HEK293 (cell line): Measurements from ENCODE around the gene DGKG.

ENCODE experiments used
- PRDM1 ChIP-seq: fragments of 450-650 bp; formaldehyde crosslinking; IDR thresholded peaks from 2 replicates; pipeline ENCODE4; 2016; ENCODE audit warnings: missing biosample characterization, missing genetic modification characterization
- ZFP69B ChIP-seq: fragments of 450-650 bp; formaldehyde crosslinking; IDR thresholded peaks from 2 replicates; pipeline ENCODE4 v1.5.1; 2016; ENCODE audit warnings: missing biosample characterization, missing genetic modification characterization
- ZNF221 ChIP-seq: fragments of 450-650 bp; formaldehyde crosslinking; IDR thresholded peaks from 2 replicates; pipeline ENCODE4 v1.5.1; 2017; ENCODE audit warnings: missing biosample characterization, missing genetic modification characterization, borderline replicate concordance
- ZNF423 ChIP-seq: fragments of 450-650 bp; formaldehyde crosslinking; IDR thresholded peaks from 2 replicates; pipeline ENCODE4 v1.5.1; 2016; ENCODE audit warnings: missing biosample characterization, missing genetic modification characterization
- ZNF670 ChIP-seq: fragments of 450-650 bp; formaldehyde crosslinking; IDR thresholded peaks from 2 replicates; pipeline ENCODE4 v1.5.1; 2016; ENCODE audit warnings: missing biosample characterization, missing genetic modification characterization, low read depth
- TF ChIP-seq, protein P1 (sequence below): fragments of 450-650 bp; formaldehyde crosslinking; IDR thresholded peaks from 2 replicates; pipeline ENCODE4 v1.5.1; 2016; ENCODE audit warnings: missing biosample characterization, missing genetic modification characterization
- TF ChIP-seq, protein P2 (sequence below): fragments of 450-650 bp; formaldehyde crosslinking; IDR thresholded peaks from 2 replicates; pipeline ENCODE4 v1.5.1; 2016; ENCODE audit warnings: missing biosample characterization, missing genetic modification characterization

DNA sequence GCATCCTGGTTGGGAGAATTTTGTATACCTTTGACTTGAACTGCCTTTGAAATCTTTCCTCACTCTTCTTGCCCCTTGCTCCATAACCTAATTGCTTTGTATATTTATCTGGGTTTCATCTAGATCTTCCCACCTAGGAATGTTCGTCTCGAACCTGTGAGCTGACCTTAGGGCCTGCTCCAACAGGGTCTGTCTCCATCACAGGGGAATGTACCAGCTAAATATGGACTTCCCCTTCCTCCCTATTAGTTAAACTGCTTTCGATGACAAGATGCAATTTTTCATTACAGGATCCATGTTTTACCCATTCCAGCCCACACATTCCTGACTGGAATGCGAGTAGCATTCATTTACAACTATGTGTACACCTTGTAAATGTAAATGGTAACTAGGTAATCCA is 242.5 kb downstream of the DGKG start:
- TF ChIP-seq ZNF670 (tag by site-specific recombination) (no peak), ZNF221 (no peak), PRDM1 (tag by site-specific recombination) (no peak), ZNF423 (no peak), ZFP69B (tag by site-specific recombination) (no peak)
- TF ChIP-seq, protein P1, sequence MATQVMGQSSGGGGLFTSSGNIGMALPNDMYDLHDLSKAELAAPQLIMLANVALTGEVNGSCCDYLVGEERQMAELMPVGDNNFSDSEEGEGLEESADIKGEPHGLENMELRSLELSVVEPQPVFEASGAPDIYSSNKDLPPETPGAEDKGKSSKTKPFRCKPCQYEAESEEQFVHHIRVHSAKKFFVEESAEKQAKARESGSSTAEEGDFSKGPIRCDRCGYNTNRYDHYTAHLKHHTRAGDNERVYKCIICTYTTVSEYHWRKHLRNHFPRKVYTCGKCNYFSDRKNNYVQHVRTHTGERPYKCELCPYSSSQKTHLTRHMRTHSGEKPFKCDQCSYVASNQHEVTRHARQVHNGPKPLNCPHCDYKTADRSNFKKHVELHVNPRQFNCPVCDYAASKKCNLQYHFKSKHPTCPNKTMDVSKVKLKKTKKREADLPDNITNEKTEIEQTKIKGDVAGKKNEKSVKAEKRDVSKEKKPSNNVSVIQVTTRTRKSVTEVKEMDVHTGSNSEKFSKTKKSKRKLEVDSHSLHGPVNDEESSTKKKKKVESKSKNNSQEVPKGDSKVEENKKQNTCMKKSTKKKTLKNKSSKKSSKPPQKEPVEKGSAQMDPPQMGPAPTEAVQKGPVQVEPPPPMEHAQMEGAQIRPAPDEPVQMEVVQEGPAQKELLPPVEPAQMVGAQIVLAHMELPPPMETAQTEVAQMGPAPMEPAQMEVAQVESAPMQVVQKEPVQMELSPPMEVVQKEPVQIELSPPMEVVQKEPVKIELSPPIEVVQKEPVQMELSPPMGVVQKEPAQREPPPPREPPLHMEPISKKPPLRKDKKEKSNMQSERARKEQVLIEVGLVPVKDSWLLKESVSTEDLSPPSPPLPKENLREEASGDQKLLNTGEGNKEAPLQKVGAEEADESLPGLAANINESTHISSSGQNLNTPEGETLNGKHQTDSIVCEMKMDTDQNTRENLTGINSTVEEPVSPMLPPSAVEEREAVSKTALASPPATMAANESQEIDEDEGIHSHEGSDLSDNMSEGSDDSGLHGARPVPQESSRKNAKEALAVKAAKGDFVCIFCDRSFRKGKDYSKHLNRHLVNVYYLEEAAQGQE = no peak
- TF ChIP-seq, protein P2, sequence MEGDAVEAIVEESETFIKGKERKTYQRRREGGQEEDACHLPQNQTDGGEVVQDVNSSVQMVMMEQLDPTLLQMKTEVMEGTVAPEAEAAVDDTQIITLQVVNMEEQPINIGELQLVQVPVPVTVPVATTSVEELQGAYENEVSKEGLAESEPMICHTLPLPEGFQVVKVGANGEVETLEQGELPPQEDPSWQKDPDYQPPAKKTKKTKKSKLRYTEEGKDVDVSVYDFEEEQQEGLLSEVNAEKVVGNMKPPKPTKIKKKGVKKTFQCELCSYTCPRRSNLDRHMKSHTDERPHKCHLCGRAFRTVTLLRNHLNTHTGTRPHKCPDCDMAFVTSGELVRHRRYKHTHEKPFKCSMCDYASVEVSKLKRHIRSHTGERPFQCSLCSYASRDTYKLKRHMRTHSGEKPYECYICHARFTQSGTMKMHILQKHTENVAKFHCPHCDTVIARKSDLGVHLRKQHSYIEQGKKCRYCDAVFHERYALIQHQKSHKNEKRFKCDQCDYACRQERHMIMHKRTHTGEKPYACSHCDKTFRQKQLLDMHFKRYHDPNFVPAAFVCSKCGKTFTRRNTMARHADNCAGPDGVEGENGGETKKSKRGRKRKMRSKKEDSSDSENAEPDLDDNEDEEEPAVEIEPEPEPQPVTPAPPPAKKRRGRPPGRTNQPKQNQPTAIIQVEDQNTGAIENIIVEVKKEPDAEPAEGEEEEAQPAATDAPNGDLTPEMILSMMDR = no peak
